WI38 (cell line): ENCODE measurements around the gene USP10.
A peak's percentile ranks its signal among the peaks of the same experiment; 100 is the strongest.

Experiments
- H3K4me3 ChIP-seq: 2 replicates; pipeline ENCODE4 v1.5.1; 2011; ENCODE audit warnings: low read depth, mild to moderate bottlenecking, control low read depth, low read length
- CTCF ChIP-seq: IDR thresholded peaks from 2 replicates; pipeline ENCODE4 v1.5.1; 2012; ENCODE audit warnings: low read depth, mild to moderate bottlenecking, control low read depth, low read length

USP10 gene

GRCh38 chr16:84665359-84665758, 34.4 kb upstream of the USP10 start:
- TF ChIP-seq CTCF: no peak
- H3K4me3 ChIP-seq: no peak overlapping the region

DNA sequence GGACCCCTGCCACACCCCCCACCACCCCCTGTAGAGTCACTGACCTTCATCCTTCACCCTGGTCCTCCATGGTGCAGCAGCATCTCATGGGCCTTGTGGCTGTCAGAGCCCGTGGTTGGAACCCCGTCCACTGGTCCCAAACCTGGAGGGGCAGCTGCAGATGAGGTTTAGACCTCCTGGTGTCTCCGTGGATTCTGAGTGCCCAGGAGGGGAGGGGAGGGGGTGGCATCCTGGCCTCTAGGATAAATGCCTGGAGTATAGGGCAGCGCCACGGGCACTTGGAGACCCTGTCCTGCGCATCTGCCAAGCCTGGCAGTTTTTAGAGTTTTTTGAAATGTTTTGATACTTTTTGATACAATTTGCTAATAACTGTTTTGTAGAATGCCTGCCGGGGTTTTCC, 34.0 kb upstream of the USP10 start:
- H3K4me3 ChIP-seq: no peak overlapping the region
- TF ChIP-seq CTCF: no peak

GRCh38 chr16:84667600-84668309, 32.0 kb upstream of the USP10 start:
- no peak overlapping the region for H3K4me3 ChIP-seq
- TF ChIP-seq CTCF: no peak

GRCh38 chr16:84670063-84670462, 29.7 kb upstream of the USP10 start:
- TF ChIP-seq CTCF: no peak
- H3K4me3 ChIP-seq: no peak overlapping the region

GRCh38 chr16:84672276-84673202, 27.3 kb upstream of the USP10 start:
- no peak overlapping the region for H3K4me3 ChIP-seq
- peak; percentile 91 for TF ChIP-seq CTCF

- TF ChIP-seq CTCF: no peak
- no peak overlapping the region for H3K4me3 ChIP-seq
Observed at GRCh38 chr16:84673203-84673535, 26.6 kb upstream of the USP10 start.

DNA sequence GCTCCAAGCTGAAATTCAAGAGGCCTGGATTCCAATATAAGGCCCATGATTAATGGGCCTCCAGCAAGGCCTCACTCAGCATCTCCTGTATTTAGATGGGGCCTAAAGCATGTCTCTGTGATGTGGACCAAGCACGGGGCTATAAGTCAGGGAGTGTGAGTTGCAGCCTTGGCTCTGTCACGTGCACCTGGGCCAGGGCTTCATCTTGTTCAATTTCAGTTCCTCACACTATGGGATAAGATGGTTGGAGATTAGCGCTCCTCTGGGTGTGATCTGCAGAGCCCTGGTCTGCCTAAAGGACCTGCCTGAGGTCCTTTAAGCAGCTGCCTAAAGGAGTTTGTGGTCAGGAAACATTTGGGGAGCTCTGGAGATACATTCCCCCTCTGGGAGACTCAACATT, 26.2 kb upstream of the USP10 start:
- TF ChIP-seq CTCF: no peak
- H3K4me3 ChIP-seq: no peak overlapping the region
